ENCODE data around the gene BUB3. TPM values are rescaled to one million over a fixed set of nuclear protein-coding genes. Genes with fewer than 3 reads are reported as not detected.

Gene BUB3
- total and polyA plus RNA-seq, 2 of the 8 experiments (the other 6 are each of a cell fraction or from before 2014, with no cell fraction given): 183 to 207 TPM

DNA sequence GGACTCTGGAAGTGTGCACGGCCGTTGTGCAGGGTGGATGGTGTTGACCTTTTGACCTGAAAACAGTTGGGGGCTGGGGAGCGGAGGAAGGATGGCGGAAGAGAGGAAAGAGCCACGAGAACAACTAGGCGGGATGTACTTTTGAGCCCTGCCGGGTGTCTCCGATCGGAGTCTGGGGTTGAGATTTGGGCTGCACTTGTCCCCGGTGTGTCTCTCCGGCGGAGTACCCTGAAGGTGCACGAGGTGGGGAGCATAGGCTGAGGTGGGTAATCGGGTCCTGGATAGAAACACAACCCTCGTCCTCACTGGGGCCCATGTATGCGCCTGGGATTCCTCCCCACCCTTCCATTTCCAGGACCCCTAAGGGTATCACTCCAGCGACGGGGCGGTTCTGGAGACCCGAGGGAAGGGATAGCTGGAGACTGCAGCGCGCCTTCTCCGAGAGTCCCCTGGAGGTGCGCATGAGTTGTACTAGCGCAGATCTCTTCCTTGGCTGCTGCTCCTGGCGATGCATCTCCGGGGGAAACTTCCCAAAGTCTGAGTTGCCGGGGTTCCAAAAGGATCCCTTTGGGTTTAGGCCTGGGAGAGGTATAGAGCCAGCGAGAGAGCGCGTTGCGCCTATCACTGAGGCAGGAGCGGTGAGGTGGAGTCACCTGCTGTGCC, 10.9 kb upstream of the BUB3 start (continued):
- TF ChIP-seq, protein P1, sequence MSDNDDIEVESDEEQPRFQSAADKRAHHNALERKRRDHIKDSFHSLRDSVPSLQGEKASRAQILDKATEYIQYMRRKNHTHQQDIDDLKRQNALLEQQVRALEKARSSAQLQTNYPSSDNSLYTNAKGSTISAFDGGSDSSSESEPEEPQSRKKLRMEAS (IDR thresholded peaks at IDR 0.05): peak; percentile 31; the same call in 1 of the 2 replicates
- TF ChIP-seq, protein P2, sequence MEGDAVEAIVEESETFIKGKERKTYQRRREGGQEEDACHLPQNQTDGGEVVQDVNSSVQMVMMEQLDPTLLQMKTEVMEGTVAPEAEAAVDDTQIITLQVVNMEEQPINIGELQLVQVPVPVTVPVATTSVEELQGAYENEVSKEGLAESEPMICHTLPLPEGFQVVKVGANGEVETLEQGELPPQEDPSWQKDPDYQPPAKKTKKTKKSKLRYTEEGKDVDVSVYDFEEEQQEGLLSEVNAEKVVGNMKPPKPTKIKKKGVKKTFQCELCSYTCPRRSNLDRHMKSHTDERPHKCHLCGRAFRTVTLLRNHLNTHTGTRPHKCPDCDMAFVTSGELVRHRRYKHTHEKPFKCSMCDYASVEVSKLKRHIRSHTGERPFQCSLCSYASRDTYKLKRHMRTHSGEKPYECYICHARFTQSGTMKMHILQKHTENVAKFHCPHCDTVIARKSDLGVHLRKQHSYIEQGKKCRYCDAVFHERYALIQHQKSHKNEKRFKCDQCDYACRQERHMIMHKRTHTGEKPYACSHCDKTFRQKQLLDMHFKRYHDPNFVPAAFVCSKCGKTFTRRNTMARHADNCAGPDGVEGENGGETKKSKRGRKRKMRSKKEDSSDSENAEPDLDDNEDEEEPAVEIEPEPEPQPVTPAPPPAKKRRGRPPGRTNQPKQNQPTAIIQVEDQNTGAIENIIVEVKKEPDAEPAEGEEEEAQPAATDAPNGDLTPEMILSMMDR (IDR thresholded peaks at IDR 0.05; ENCODE audit: control extremely low read depth in 1 of 3, insufficient read depth in 1 of 3, low read depth in 1 of 3, low read length in 3 of 3): no peak
- TF ChIP-seq CBX8 (IDR thresholded peaks at IDR 0.05; ENCODE audit: borderline replicate concordance, low read depth, low read length): no peak
- no peak for TF ChIP-seq TAF1 (IDR thresholded peaks at IDR 0.05; ENCODE audit: low read depth, low read length)
- TF ChIP-seq, protein P3, sequence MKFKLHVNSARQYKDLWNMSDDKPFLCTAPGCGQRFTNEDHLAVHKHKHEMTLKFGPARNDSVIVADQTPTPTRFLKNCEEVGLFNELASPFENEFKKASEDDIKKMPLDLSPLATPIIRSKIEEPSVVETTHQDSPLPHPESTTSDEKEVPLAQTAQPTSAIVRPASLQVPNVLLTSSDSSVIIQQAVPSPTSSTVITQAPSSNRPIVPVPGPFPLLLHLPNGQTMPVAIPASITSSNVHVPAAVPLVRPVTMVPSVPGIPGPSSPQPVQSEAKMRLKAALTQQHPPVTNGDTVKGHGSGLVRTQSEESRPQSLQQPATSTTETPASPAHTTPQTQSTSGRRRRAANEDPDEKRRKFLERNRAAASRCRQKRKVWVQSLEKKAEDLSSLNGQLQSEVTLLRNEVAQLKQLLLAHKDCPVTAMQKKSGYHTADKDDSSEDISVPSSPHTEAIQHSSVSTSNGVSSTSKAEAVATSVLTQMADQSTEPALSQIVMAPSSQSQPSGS (IDR thresholded peaks at IDR 0.05; ENCODE audit: low read length): no peak
- TF ChIP-seq ZNF274 (IDR thresholded peaks at IDR 0.05; ENCODE audit: borderline replicate concordance, extremely low read depth, low read length): no peak
- TF ChIP-seq KDM5A (IDR thresholded peaks at IDR 0.05; ENCODE audit: low read length): no peak
- no peak for TF ChIP-seq SIX5 (IDR thresholded peaks at IDR 0.05; ENCODE audit: low read depth, low read length)
- TF ChIP-seq EP300 (IDR thresholded peaks at IDR 0.05; ENCODE audit: borderline replicate concordance in 1 of 2, low read depth in 2 of 2, low read length in 2 of 2): no peak
- no peak for TF ChIP-seq CEBPB (IDR thresholded peaks at IDR 0.05; ENCODE audit: low read depth, low read length)

All from H1 (cell line).